ENCODE measurements around the gene TSPY2. TPM values are rescaled to one million over a fixed set of nuclear protein-coding genes. Genes with fewer than 3 reads are reported as not detected.

TSPY2 gene, protein sequence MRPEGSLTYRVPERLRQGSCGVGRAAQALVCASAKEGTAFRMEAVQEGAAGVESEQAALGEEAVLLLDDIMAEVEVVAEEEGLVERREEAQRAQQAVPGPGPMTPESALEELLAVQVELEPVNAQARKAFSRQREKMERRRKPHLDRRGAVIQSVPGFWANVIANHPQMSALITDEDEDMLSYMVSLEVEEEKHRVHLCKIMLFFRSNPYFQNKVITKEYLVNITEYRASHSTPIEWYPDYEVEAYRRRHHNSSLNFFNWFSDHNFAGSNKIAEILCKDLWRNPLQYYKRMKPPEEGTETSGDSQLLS
- 0.24 TPM in 1 of 2 replicates, not detected in the other for total RNA-seq

GRCh38 chrY:6245923-6246322 lies at the start of gene TSPY2:
Gene TSPY2, plus strand, starts transcription at chrY:6246223. Its CDS starts 46 bp downstream, at chrY:6246269.

All from tracheal epithelial cell (primary cell).